Measurements from ENCODE around the gene CLCN6. TPM values are rescaled to one million over a fixed set of nuclear protein-coding genes. Genes with fewer than 3 reads are reported as not detected.
"Not testable (repeated sequence)": the region's sequence is repeated elsewhere in the genome, so short reads cannot be mapped to it uniquely, and the experiment has no call there.

The CLCN6 gene
- total RNA-seq, 2 experiments from 2014 or later, result 13.2 to 15.7 TPM

GRCh38 chr1:11802973-11803885 lies 2.8 kb upstream of the CLCN6 start:
- CTCF ChIA-PET, result interaction anchor here (1.0 to 1.5 kb wide), 3 partner anchors 35 to 84 kb away, joined by 3 to 8 read pairs (median 4); no protein-coding TSS in a partner anchor
- H3K36me3 Mint-ChIP-seq (ENCODE audit: low read depth), result peaks cover 21% of the 10 kb centered on the region

GRCh38 chr1:11803924-11804665 lies 1.9 kb upstream of the CLCN6 start:
- Mint-ChIP-seq H3K4me1 (peaks cover 67% of the 10 kb centered on the region), H3K36me3 (ENCODE audit: low read depth) (peaks cover 24% of the 10 kb centered on the region), H3K4me3 (peak overlapping the region; percentile 92), H3K27ac (peak overlapping the region; percentile 93)
- not testable (repeated sequence) for DNase-seq, H3K9me3 Mint-ChIP-seq, H3K27me3 Mint-ChIP-seq
- POLR2A ChIA-PET, result interaction anchor here (1.0 kb wide), 1 partner anchor 106 kb away, joined by 3 read pairs; no protein-coding TSS in a partner anchor
- CTCF ChIA-PET, result interaction anchor here (1.2 to 1.5 kb wide), 2 partner anchors 34 to 84 kb away, joined by 3 to 8 read pairs; no protein-coding TSS in a partner anchor

More at GRCh38 chr1:11802973-11803885, 2.8 kb upstream of the CLCN6 start:
- H3K4me3 Mint-ChIP-seq, result peak overlapping the region; percentile 92
- no peaks in the 10 kb centered on the region for H3K9me3 Mint-ChIP-seq
- H3K4me1 Mint-ChIP-seq, result peaks cover 58% of the 10 kb centered on the region
- no peaks in the 10 kb centered on the region for H3K27me3 Mint-ChIP-seq
- H3K27ac Mint-ChIP-seq, result peak overlapping the region; percentile 79
- POLR2A ChIA-PET, result interaction anchor here (1.0 kb wide), 1 partner anchor 107 kb away, joined by 3 read pairs; no protein-coding TSS in a partner anchor
- peak; percentile 87 for DNase-seq

GRCh38 chr1:11804666-11805421 lies 1.1 kb upstream of the CLCN6 start:
- Mint-ChIP-seq H3K9me3 (no peaks in the 10 kb centered on the region), H3K4me3 (peak overlapping the region; percentile 92), H3K27ac (peak overlapping the region; percentile 93), H3K4me1 (peaks cover 69% of the 10 kb centered on the region), H3K27me3 (no peaks in the 10 kb centered on the region), H3K36me3 (ENCODE audit: low read depth) (peaks cover 28% of the 10 kb centered on the region)
- DNase-seq, result peak; percentile 18
- ChIA-PET CTCF (interaction anchor here (0.5 kb wide), 1 partner anchor 84 kb away, joined by 3 read pairs; no protein-coding TSS in a partner anchor), POLR2A (no interaction called here)

GRCh38 chr1:11806307-11806936 lies 431 bp downstream of the CLCN6 start:
- H3K4me3 Mint-ChIP-seq, result peak overlapping the region; percentile 92

GRCh38 chr1:11807133-11807532 lies 1.1 kb downstream of the CLCN6 start:
- H3K36me3 Mint-ChIP-seq (ENCODE audit: low read depth), result peaks cover 15% of the 10 kb centered on the region
- POLR2A ChIA-PET, result interaction anchor here (1.0 to 1.2 kb wide), 2 partner anchors 101 to 103 kb away, joined by 3 to 4 read pairs; no protein-coding TSS in a partner anchor
- H3K27me3 Mint-ChIP-seq, result no peaks in the 10 kb centered on the region
- no peak for DNase-seq
- no peaks in the 10 kb centered on the region for H3K9me3 Mint-ChIP-seq
- CTCF ChIA-PET, result interaction anchor here (0.8 to 1.4 kb wide), 6 partner anchors 14 to 103 kb away, joined by 3 to 5 read pairs (median 4); no protein-coding TSS in a partner anchor
- H3K27ac Mint-ChIP-seq, result peak overlapping the region; percentile 93
- peaks cover 61% of the 10 kb centered on the region for H3K4me1 Mint-ChIP-seq
- H3K4me3 Mint-ChIP-seq, result peak overlapping the region; percentile 92

More at GRCh38 chr1:11806307-11806936, 431 bp downstream of the CLCN6 start:
- no peaks in the 10 kb centered on the region for H3K9me3 Mint-ChIP-seq
- peaks cover 66% of the 10 kb centered on the region for H3K4me1 Mint-ChIP-seq
- ChIA-PET CTCF (interaction anchor here (0.8 to 1.5 kb wide), 7 partner anchors 14 to 156 kb away, joined by 3 to 5 read pairs (median 3); no protein-coding TSS in a partner anchor), POLR2A (interaction anchor here (1.0 to 1.2 kb wide), 2 partner anchors 102 to 104 kb away, joined by 3 to 4 read pairs; no protein-coding TSS in a partner anchor)
- DNase-seq, result no peak
- peaks cover 13% of the 10 kb centered on the region for H3K36me3 Mint-ChIP-seq (ENCODE audit: low read depth)
- peak overlapping the region; percentile 93 for H3K27ac Mint-ChIP-seq
- H3K27me3 Mint-ChIP-seq, result no peaks in the 10 kb centered on the region

GRCh38 chr1:11813021-11813420 lies 7.0 kb downstream of the CLCN6 start:
- POLR2A ChIA-PET, result no interaction called here
- Mint-ChIP-seq H3K4me3 (no peak overlapping the region), H3K9me3 (no peaks in the 10 kb centered on the region), H3K4me1 (peaks cover 15% of the 10 kb centered on the region), H3K27ac (no peak overlapping the region), H3K27me3 (no peaks in the 10 kb centered on the region), H3K36me3 (ENCODE audit: low read depth) (peaks cover 21% of the 10 kb centered on the region)
- CTCF ChIA-PET, result no interaction called here
- DNase-seq, result no peak

- Mint-ChIP-seq H3K27ac (no peak overlapping the region), H3K4me1 (peaks cover 2% of the 10 kb centered on the region), H3K9me3 (no peaks in the 10 kb centered on the region), H3K4me3 (no peak overlapping the region), H3K36me3 (ENCODE audit: low read depth) (peaks cover 16% of the 10 kb centered on the region), H3K27me3 (no peaks in the 10 kb centered on the region)
- POLR2A ChIA-PET, result interaction anchor here (0.5 kb wide), 1 partner anchor 1358 kb away, joined by 6 read pairs; no protein-coding TSS in a partner anchor
- DNase-seq, result no peak
- CTCF ChIA-PET, result interaction anchor here (1.3 kb wide), 1 partner anchor 19 kb away, joined by 4 read pairs; no protein-coding TSS in a partner anchor
These were observed 11.2 kb downstream of the CLCN6 start for GRCh38 chr1:11817192-11817591.

GRCh38 chr1:11822091-11822490 lies 16.1 kb downstream of the CLCN6 start:
- no peaks in the 10 kb centered on the region for H3K4me1 Mint-ChIP-seq
- DNase-seq, result no peak
- H3K36me3 Mint-ChIP-seq (ENCODE audit: low read depth), result peaks cover 11% of the 10 kb centered on the region
- H3K27ac Mint-ChIP-seq, result no peak overlapping the region
- H3K27me3 Mint-ChIP-seq, result no peaks in the 10 kb centered on the region
- CTCF ChIA-PET, result no interaction called here
- no peak overlapping the region for H3K4me3 Mint-ChIP-seq
- no peaks in the 10 kb centered on the region for H3K9me3 Mint-ChIP-seq
- POLR2A ChIA-PET, result no interaction called here

GRCh38 chr1:11823366-11824137 lies 17.6 kb downstream of the CLCN6 start:
- CTCF ChIA-PET, result interaction anchor here (1.3 kb wide), 1 partner anchor 17 kb away, joined by 3 read pairs; no protein-coding TSS in a partner anchor
- H3K27ac Mint-ChIP-seq, result no peak overlapping the region
- no peak overlapping the region for H3K4me3 Mint-ChIP-seq
- H3K27me3 Mint-ChIP-seq, result no peaks in the 10 kb centered on the region
- H3K4me1 Mint-ChIP-seq, result no peaks in the 10 kb centered on the region
- no peak for DNase-seq
- POLR2A ChIA-PET, result no interaction called here
- peaks cover 15% of the 10 kb centered on the region for H3K36me3 Mint-ChIP-seq (ENCODE audit: low read depth)
- no peaks in the 10 kb centered on the region for H3K9me3 Mint-ChIP-seq

GRCh38 chr1:11825131-11825530 lies 19.1 kb downstream of the CLCN6 start:
- DNase-seq, result no peak
- Mint-ChIP-seq H3K36me3 (ENCODE audit: low read depth) (peaks cover 14% of the 10 kb centered on the region), H3K4me1 (no peaks in the 10 kb centered on the region), H3K27ac (no peak overlapping the region), H3K27me3 (no peaks in the 10 kb centered on the region), H3K4me3 (no peak overlapping the region), H3K9me3 (no peaks in the 10 kb centered on the region)
- CTCF ChIA-PET, result no interaction called here
- POLR2A ChIA-PET, result no interaction called here

GRCh38 chr1:11826946-11827345 lies 21.0 kb downstream of the CLCN6 start:
- Mint-ChIP-seq H3K36me3 (ENCODE audit: low read depth) (peaks cover 14% of the 10 kb centered on the region), H3K9me3 (no peaks in the 10 kb centered on the region), H3K27me3 (no peaks in the 10 kb centered on the region), H3K4me3 (no peak overlapping the region), H3K27ac (no peak overlapping the region), H3K4me1 (no peaks in the 10 kb centered on the region)
- POLR2A ChIA-PET, result no interaction called here
- CTCF ChIA-PET, result no interaction called here
- no peak for DNase-seq
